GM21737 (cell line): ENCODE data around the gene SIRT3.
A peak's percentile ranks its signal among the peaks of the same experiment; 100 is the strongest.

Experiments
- ATAC-seq: cut with Tn5 transposase; IDR thresholded peaks from one replicate; pipeline ENCODE4 v1.9.1; 2021; ENCODE audit warnings: mild to moderate bottlenecking, moderate library complexity; ENCODE audit not compliant: unreplicated experiment

The SIRT3 gene

DNA sequence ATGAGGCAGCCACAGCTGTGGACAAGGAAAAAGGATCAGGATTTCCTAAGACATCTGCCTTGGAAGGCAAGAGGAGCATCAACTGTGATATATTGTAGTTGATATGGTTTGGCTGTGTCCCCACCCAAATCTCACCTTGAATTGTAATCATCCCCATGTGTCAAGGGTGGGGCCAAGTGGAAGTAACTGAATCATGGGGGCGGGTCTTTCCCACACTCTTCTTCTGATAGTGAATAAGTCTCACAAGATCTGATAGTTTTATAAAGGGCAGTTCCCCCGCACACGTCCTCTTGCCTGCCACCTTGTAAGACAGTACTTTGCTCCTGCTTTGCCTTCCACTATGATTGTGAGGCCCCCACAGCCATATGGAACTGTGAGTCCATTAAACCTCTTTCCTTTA, 18.4 kb downstream of the SIRT3 start:
- ATAC-seq, result no peak

GRCh38 chr11:216081-216974, 19.8 kb downstream of the SIRT3 start:
- ATAC-seq, result no peak

GRCh38 chr11:215581-216037, 20.5 kb downstream of the SIRT3 start:
- no peak for ATAC-seq

DNA sequence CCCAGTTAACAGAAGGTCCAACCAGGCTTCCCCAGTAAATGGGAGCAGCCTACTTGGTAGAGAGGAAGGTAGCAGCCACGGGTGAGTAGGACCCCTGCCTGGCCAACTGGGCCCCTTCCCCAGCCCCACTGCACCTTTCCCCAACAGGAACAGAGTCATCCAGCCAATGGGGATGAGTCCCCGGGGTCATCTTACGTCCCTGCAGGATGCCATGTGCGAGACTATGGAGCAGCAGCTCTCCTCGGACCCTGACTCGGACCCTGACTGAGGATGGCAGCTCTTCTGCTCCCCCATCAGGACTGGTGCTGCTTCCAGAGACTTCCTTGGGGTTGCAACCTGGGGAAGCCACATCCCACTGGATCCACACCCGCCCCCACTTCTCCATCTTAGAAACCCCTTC, 22.1 kb downstream of the SIRT3 start:
- no peak for ATAC-seq

DNA sequence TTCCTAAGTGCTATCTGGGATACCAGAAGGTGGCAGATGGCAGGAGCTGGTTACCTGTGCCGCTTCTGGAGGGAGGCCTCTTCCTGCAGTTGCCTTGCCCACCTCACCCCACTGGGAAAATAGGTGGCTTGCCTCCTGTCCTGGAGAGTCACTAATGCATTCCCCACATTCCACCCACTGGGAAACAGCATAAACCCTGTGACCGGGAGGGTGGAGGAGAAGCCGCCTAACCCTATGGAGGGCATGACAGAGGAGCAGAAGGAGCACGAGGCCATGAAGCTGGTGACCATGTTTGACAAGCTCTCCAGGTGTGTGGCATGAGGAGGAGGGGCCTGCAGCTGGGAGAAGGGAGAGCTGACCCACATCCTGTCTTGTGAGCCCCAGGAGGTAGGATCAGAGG, 23.0 kb downstream of the SIRT3 start:
- ATAC-seq, result no peak

GRCh38 chr11:212150-213100, 23.7 kb downstream of the SIRT3 start:
- no peak for ATAC-seq

GRCh38 chr11:211741-212140, 24.4 kb downstream of the SIRT3 start:
- ATAC-seq, result no peak

DNA sequence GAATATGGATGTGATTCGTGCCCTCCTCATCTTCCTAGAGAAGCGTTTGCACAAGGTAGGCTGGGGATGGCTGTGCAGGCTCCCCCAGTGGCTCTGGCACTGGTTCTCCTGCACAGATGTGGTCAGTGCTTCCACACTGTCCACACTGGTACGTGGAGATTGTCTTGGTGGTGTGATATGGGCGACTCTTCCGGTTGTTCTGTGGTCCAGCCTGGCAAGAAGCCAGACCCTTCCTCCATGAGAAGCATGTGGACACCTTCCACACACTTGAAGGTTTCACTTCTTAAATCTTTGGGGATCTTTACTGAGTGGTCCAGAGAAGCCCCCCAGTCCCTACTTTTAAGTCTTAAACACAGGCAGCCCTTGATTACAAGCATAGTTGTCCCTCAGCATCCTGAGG, 24.8 kb downstream of the SIRT3 start:
- no peak for ATAC-seq

- ATAC-seq, result no peak
These were observed 25.4 kb downstream of the SIRT3 start for GRCh38 chr11:210803-211180.

- no peak for ATAC-seq
These were observed 25.9 kb downstream of the SIRT3 start for GRCh38 chr11:210122-210802.

GRCh38 chr11:209275-210121, 26.6 kb downstream of the SIRT3 start:
- no peak for ATAC-seq

DNA sequence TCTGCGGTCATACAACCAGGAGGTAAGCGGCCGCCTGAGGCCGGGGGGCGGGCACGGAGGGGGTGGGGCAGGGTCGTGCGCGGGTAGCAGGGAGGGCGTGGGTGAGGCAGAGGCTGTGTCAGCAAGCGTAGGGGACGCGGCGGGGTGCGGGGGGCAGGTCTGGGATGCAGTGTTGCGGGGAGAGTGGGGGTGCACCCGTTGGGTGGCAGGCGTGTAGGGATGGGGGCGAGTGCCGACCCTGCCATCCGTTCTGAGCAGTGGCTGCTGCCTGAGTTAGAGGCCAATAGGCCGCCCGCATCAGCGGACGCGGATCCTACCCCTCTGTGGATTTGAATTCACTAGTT, 27.3 kb downstream of the SIRT3 start:
- ATAC-seq, result no peak

DNA sequence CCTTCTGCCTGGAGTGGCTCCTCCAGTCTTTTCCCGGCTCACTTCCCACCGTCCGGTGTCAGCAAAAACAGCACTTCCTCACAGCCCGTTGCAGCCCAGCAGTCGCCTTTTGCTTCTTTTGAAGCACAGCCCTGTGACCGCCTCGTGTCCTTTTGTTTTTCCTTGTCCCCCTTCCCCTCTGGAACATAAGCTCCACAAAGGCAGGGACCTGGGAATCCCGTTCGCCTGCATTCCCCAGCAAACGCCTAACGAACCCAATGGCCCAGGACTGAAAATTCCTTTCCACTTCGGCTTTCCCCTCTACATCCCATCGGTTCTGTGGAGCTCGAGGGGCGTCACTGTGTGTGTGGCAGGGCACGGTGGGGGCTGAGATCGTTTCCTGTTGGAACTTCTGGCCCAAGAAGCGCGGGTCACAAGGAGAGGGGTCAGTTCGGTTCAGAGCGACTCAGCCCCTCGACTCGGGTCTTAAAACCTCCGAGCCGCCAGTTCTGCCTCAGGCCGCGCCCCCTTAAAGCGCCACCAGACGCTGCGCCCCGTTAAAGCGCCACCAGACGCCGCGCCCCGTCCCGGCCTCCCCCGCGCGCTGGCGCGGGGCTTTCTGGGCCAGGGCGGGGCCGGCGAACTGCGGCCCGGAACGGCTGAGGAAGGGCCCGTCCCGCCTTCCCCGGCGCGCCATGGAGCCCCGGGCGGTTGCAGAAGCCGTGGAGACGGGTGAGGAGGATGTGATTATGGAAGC, 27.8 kb downstream of the SIRT3 start:
- ATAC-seq, result peak; percentile 41

- ATAC-seq, result no peak
These were observed 28.3 kb downstream of the SIRT3 start for GRCh38 chr11:207863-208180.

DNA sequence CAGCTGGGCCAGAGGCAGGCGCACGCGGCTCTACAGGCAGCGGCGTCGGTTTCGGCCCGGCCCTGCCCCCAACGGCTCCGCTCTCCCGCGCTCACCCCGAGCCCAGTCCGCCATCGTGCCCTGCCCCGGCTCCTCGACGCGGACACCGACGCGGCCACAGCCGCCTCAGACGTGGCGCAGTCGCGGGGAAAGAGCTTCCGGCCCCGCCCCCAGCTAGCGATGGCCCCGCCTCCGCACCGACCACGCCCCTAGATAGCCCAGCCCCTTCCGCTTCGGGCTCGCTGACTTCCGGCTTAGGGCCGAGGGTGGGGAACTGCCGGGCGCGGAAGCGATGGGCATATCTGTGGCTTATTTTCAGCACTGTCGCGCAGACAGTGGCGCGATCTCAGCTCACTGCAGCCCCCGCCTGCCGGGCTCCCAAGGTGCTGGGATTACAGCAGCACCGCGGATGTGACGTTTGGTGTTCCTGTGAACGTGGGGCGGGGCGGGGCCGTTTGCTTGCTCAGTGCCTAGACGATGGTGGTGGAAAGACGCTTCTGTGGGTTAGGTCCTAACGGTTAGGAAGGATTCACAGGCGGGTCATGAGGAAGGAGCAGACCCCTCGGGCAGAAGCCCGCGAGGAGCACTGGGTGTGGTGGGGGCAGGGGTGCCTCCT, 28.8 kb downstream of the SIRT3 start, which contains the start of the genes BET1L and RIC8A:
Gene BET1L, minus strand, starts transcription at position 192 of the 655 bp plus-strand sequence. Its CDS starts 78 bp downstream, at position 114.
Gene RIC8A, plus strand, starts transcription at position 501 of the 655 bp plus-strand sequence. CDS start 1,147 bp downstream, outside the sequence.
- ATAC-seq, result peak; percentile 76

DNA sequence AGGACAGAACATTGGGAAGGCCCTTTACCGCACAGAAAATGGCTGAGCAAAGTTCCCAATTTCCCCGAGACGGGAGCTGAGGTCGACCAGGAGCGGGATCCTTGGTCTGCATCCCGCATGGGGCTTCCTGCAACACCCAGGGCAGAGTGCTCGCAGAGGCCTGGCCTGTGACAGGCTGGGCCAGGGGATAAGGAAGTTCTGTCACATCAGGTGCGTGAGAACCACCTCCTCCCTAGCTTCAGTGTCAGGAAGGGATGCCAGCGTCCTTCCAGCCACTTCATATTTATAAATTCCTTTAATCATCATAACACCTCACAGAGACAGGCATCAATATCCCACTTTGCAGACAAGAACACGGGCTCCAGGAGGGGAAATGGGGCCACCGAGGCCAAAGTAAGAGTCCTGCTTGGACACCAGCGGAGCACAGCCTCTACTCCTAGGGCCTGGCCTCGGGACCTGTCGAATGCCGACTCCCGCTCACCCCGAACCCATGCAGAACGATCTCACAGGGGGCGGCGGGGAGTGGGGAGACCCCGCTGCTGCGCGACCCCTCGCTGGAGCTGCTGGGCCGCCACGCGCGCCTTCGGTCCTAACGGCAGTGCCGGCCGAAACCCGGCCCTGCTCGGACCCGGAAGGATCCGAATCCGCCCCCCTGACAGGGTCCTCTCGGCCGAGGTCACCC, 29.5 kb downstream of the SIRT3 start:
- no peak for ATAC-seq

DNA sequence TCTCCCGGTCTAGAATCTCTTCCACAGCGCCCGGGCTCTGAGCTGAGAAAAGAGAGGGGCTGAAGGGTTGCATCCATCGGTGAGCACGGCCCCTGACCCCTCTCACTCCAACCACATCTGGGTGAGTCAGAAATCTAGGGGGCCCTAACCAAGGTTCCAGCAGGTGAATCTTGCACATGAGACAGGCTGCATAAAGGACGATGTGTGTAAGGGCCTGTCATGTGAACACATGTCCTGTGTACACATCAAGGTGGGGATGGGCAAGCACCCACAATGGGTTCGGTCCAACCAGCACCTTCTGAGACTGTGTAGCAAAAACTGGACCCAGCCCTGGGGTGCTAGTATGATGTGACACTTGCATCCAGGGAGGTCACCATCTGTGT, 30.1 kb downstream of the SIRT3 start:
- no peak for ATAC-seq

GRCh38 chr11:205221-206001, 30.7 kb downstream of the SIRT3 start:
- no peak for ATAC-seq
